GM12874 (cell line): Measurements from ENCODE around the gene LDLRAD4.

Experiments used
- CTCF ChIP-seq: IDR thresholded peaks from 2 replicates; pipeline ENCODE4 v1.5.1; 2011; ENCODE audit warnings: low read depth, mild to moderate bottlenecking, control low read depth, low read length, moderate library complexity; ENCODE audit not compliant: insufficient read depth

Gene LDLRAD4

GRCh38 chr18:13362607-13363006, 144.0 kb downstream of the LDLRAD4 start:
- no peak for TF ChIP-seq CTCF

GRCh38 chr18:13363359-13363758, 144.8 kb downstream of the LDLRAD4 start:
- TF ChIP-seq CTCF, result no peak

- TF ChIP-seq CTCF, result no peak
Observed at GRCh38 chr18:13364721-13365205, 146.2 kb downstream of the LDLRAD4 start.

- TF ChIP-seq CTCF, result no peak
Observed at GRCh38 chr18:13366131-13366530, 147.6 kb downstream of the LDLRAD4 start.

GRCh38 chr18:13366541-13366940, 148.0 kb downstream of the LDLRAD4 start:
- no peak for TF ChIP-seq CTCF

- TF ChIP-seq CTCF, result no peak
Observed at GRCh38 chr18:13366962-13367892, 148.7 kb downstream of the LDLRAD4 start.

GRCh38 chr18:13368080-13368813, 149.7 kb downstream of the LDLRAD4 start:
- no peak for TF ChIP-seq CTCF
